ENCODE measurements around the gene MAT2B.

The MAT2B gene

GRCh38 chr5:163548649-163549048 is 43.2 kb downstream of the MAT2B start:
- POLR2A ChIA-PET, result no interaction called here
- Histone ChIP-seq H3K27ac (ENCODE audit: extremely low read depth, low read depth, low read length) (no peak overlapping the region), H3K36me3 (ENCODE audit: control insufficient read depth in 2 of 2, insufficient read depth in 1 of 2, low read length in 2 of 2) (no peaks in the 10 kb centered on the region), H3K9me3 (ENCODE audit: control insufficient read depth, insufficient read depth, low read depth, low read length) (no peaks in the 10 kb centered on the region), H3K4me1 (ENCODE audit: control insufficient read depth, insufficient read depth, low read length) (no peaks in the 10 kb centered on the region), H3K4me3 (ENCODE audit: low read depth, low read length) (no peak overlapping the region)
- CTCF ChIA-PET, result interaction anchor here (0.6 kb wide), 1 partner anchor 246 kb away, joined by 3 read pairs; no protein-coding TSS in a partner anchor
- no peak for TF ChIP-seq SCRT2 (tag by site-specific recombination; IDR thresholded peaks at IDR 0.05)
- no peak for TF ChIP-seq ZNF585B (tag by site-specific recombination; IDR thresholded peaks at IDR 0.05)
- TF ChIP-seq ZNF133 (tag by site-specific recombination; IDR thresholded peaks at IDR 0.05), result no peak
- TF ChIP-seq ZNF561 (tag by site-specific recombination; IDR thresholded peaks at IDR 0.05; ENCODE audit: borderline replicate concordance), result no peak
- TF ChIP-seq ZNF514 (tag by site-specific recombination; IDR thresholded peaks at IDR 0.05), result no peak
- TF ChIP-seq ZNF654 (tag by site-specific recombination; IDR thresholded peaks at IDR 0.05; ENCODE audit: low read depth), result no peak
- no peak for TF ChIP-seq ZNF148 (tag by site-specific recombination; IDR thresholded peaks at IDR 0.05; ENCODE audit: borderline replicate concordance)
- no peak for TF ChIP-seq ZNF776 (tag by site-specific recombination; IDR thresholded peaks at IDR 0.05; ENCODE audit: borderline replicate concordance)
- no peak for TF ChIP-seq KLF1 (tag by site-specific recombination; IDR thresholded peaks at IDR 0.05)
- TF ChIP-seq GLI4 (tag by site-specific recombination; IDR thresholded peaks at IDR 0.05), result no peak

GRCh38 chr5:163551156-163551555 is 45.7 kb downstream of the MAT2B start:
- no peaks in the 10 kb centered on the region for H3K36me3 ChIP-seq (ENCODE audit: control insufficient read depth in 2 of 2, insufficient read depth in 1 of 2, low read length in 2 of 2)
- POLR2A ChIA-PET, result no interaction called here
- H3K4me3 ChIP-seq (ENCODE audit: low read depth, low read length), result no peak overlapping the region
- no peaks in the 10 kb centered on the region for H3K4me1 ChIP-seq (ENCODE audit: control insufficient read depth, insufficient read depth, low read length)
- CTCF ChIA-PET, result no interaction called here
- TF ChIP-seq ZNF488 (tag by site-specific recombination; IDR thresholded peaks at IDR 0.05) (no peak), ZNF624 (tag by site-specific recombination; IDR thresholded peaks at IDR 0.05) (no peak), SCRT2 (tag by site-specific recombination; IDR thresholded peaks at IDR 0.05) (no peak), MZF1 (tag by site-specific recombination; IDR thresholded peaks at IDR 0.05; ENCODE audit: borderline replicate concordance) (no peak), SCRT1 (tag by site-specific recombination; IDR thresholded peaks at IDR 0.05; ENCODE audit: borderline replicate concordance) (no peak), KLF7 (tag by site-specific recombination; IDR thresholded peaks at IDR 0.05; ENCODE audit: borderline replicate concordance) (no peak), ZNF398 (tag by site-specific recombination; IDR thresholded peaks at IDR 0.05) (no peak)
- H3K27ac ChIP-seq (ENCODE audit: extremely low read depth, low read depth, low read length), result no peak overlapping the region
- H3K9me3 ChIP-seq (ENCODE audit: control insufficient read depth, insufficient read depth, low read depth, low read length), result no peaks in the 10 kb centered on the region

- ChIA-PET POLR2A (no interaction called here), CTCF (no interaction called here)
- Histone ChIP-seq H3K4me3 (ENCODE audit: low read depth, low read length) (no peak overlapping the region), H3K9me3 (ENCODE audit: control insufficient read depth, insufficient read depth, low read depth, low read length) (no peaks in the 10 kb centered on the region), H3K36me3 (ENCODE audit: control insufficient read depth in 2 of 2, insufficient read depth in 1 of 2, low read length in 2 of 2) (no peaks in the 10 kb centered on the region), H3K4me1 (ENCODE audit: control insufficient read depth, insufficient read depth, low read length) (no peaks in the 10 kb centered on the region), H3K27ac (ENCODE audit: extremely low read depth, low read depth, low read length) (no peak overlapping the region)
- TF ChIP-seq ZBTB17 (tag by site-specific recombination; IDR thresholded peaks at IDR 0.05) (no peak), ZNF10 (tag by site-specific recombination; IDR thresholded peaks at IDR 0.05) (no peak), ZNF621 (tag by site-specific recombination; IDR thresholded peaks at IDR 0.05) (no peak), ZNF398 (tag by site-specific recombination; IDR thresholded peaks at IDR 0.05) (no peak)
Measured at GRCh38 chr5:163552536-163552935, 47.1 kb downstream of the MAT2B start.
